HepG2 (cell line): ENCODE measurements around the gene HOXD8. TPM values are rescaled to one million over a fixed set of nuclear protein-coding genes. Genes with fewer than 3 reads are reported as not detected.
A peak's percentile ranks its signal among the peaks of the same experiment; 100 is the strongest.

ENCODE experiments used
- ATRX ChIP-seq: sonication (generic); formaldehyde crosslinking; IDR thresholded peaks from 2 replicates; pipeline ENCODE4 v1.4.0; 2020; ENCODE audit warnings: missing genetic modification reagents, borderline replicate concordance
- BRCA1 ChIP-seq: sonication (generic); formaldehyde crosslinking; IDR thresholded peaks from 2 replicates; pipeline ENCODE4 v1.4.0; 2020; ENCODE audit warnings: missing genetic modification reagents
- GPN1 ChIP-seq: sonication (generic); formaldehyde crosslinking; IDR thresholded peaks from 2 replicates; pipeline ENCODE4 v1.5.1; 2020; ENCODE audit warnings: missing genetic modification reagents, borderline replicate concordance
- HHEX ChIP-seq: IDR thresholded peaks from 2 replicates; pipeline ENCODE4 v1.6.1; 2016; ENCODE audit warnings: control low read depth
- HOXD1 ChIP-seq: sonication (generic); formaldehyde crosslinking; IDR thresholded peaks from 2 replicates; pipeline ENCODE4 v1.5.0; 2020; ENCODE audit warnings: missing genetic modification reagents
- KDM3A ChIP-seq: IDR thresholded peaks from 2 replicates; pipeline ENCODE4 v1.6.1; 2018; ENCODE audit warnings: low read depth, missing compliant biosample characterization
- MLXIP ChIP-seq: sonication (generic); formaldehyde crosslinking; IDR thresholded peaks from 2 replicates; pipeline ENCODE4 v1.9.0; 2021; ENCODE audit warnings: missing genetic modification reagents, borderline replicate concordance
- MTA3 ChIP-seq: sonication (generic); formaldehyde crosslinking; IDR thresholded peaks from 2 replicates; pipeline ENCODE4 v1.4.0; 2020; ENCODE audit warnings: missing genetic modification reagents
- NBN ChIP-seq: fragments of 450-650 bp; conservative IDR thresholded peaks from 2 replicates; pipeline ENCODE4 v1.6.1; 2017
- NFIB ChIP-seq: sonication (generic); formaldehyde crosslinking; IDR thresholded peaks from 2 replicates; pipeline ENCODE4 v1.9.0; 2021; ENCODE audit warnings: missing genetic modification reagents, mild to moderate bottlenecking, borderline replicate concordance
- PAX8 ChIP-seq: sonication (generic); formaldehyde crosslinking; IDR thresholded peaks from 2 replicates; pipeline ENCODE4 v1.8.0; 2022; ENCODE audit warnings: mild to moderate bottlenecking, missing genetic modification reagents, borderline replicate concordance
- RFXAP ChIP-seq: sonication (generic); formaldehyde crosslinking; IDR thresholded peaks from 2 replicates; pipeline ENCODE4 v1.4.0; 2020; ENCODE audit warnings: missing genetic modification reagents, borderline replicate concordance
- SIX1 ChIP-seq: sonication (generic); formaldehyde crosslinking; IDR thresholded peaks from 2 replicates; pipeline ENCODE4 v1.4.0; 2020; ENCODE audit warnings: missing genetic modification reagents, borderline replicate concordance
- TBP ChIP-seq: sonication (generic); formaldehyde crosslinking; IDR thresholded peaks from 2 replicates; pipeline ENCODE4 v1.5.0; 2020; ENCODE audit warnings: missing genetic modification reagents
- TOE1 ChIP-seq: sonication (generic); formaldehyde crosslinking; IDR thresholded peaks from 2 replicates; pipeline ENCODE4 v1.4.0; 2020; ENCODE audit warnings: mild to moderate bottlenecking, missing genetic modification reagents
- TSC22D2 ChIP-seq: sonication (generic); formaldehyde crosslinking; IDR thresholded peaks from 2 replicates; pipeline ENCODE4 v1.5.1; 2020; ENCODE audit warnings: missing genetic modification reagents, mild to moderate bottlenecking, borderline replicate concordance
- ZBTB14 ChIP-seq: sonication (generic); formaldehyde crosslinking; IDR thresholded peaks from 2 replicates; pipeline ENCODE4 v1.4.0; 2020; ENCODE audit warnings: missing genetic modification reagents
- ZBTB21 ChIP-seq: sonication (generic); formaldehyde crosslinking; IDR thresholded peaks from 2 replicates; pipeline ENCODE4 v1.4.0; 2020; ENCODE audit warnings: missing genetic modification reagents
- ZFP36L2 ChIP-seq: sonication (generic); formaldehyde crosslinking; IDR thresholded peaks from 2 replicates; pipeline ENCODE4 v1.4.0; 2020; ENCODE audit warnings: missing genetic modification reagents
- ZFP90 ChIP-seq: sonication (generic); formaldehyde crosslinking; IDR thresholded peaks from 2 replicates; pipeline ENCODE4 v1.8.0; 2022; ENCODE audit warnings: missing genetic modification reagents, mild to moderate bottlenecking, inconsistent platforms, borderline replicate concordance
- ZNF101 ChIP-seq: sonication (generic); formaldehyde crosslinking; IDR thresholded peaks from 2 replicates; pipeline ENCODE4 v1.4.0; 2020; ENCODE audit warnings: mild to moderate bottlenecking, low read depth, missing genetic modification reagents, borderline replicate concordance
- ZNF234 ChIP-seq: sonication (generic); formaldehyde crosslinking; conservative IDR thresholded peaks from 2 replicates; pipeline ENCODE4 v1.5.1; 2020; ENCODE audit warnings: mild to moderate bottlenecking, missing genetic modification reagents
- ZNF263 ChIP-seq: sonication (generic); formaldehyde crosslinking; IDR thresholded peaks from 2 replicates; pipeline ENCODE4 v1.4.0; 2020; ENCODE audit warnings: missing genetic modification reagents
- ZNF282 ChIP-seq: fragments of 450-650 bp; IDR thresholded peaks from 2 replicates; pipeline ENCODE4 v1.6.1; 2018; ENCODE audit not compliant: partially characterized antibody
- ZNF33B ChIP-seq: sonication (generic); formaldehyde crosslinking; IDR thresholded peaks from 2 replicates; pipeline ENCODE4 v1.5.1; 2020; ENCODE audit warnings: mild to moderate bottlenecking, missing genetic modification reagents
- ZNF512 ChIP-seq: sonication (generic); formaldehyde crosslinking; IDR thresholded peaks from 2 replicates; pipeline ENCODE4 v1.4.0; 2020; ENCODE audit warnings: mild to moderate bottlenecking, missing genetic modification reagents
- ZNF660 ChIP-seq: sonication (generic); formaldehyde crosslinking; IDR thresholded peaks from 2 replicates; pipeline ENCODE4 v1.5.1; 2020; ENCODE audit warnings: mild to moderate bottlenecking, low read depth, missing genetic modification reagents, borderline replicate concordance
- ZNF792 ChIP-seq: IDR thresholded peaks from 2 replicates; pipeline ENCODE4 v1.6.1; 2016
- polyA plus RNA-seq, 8 experiments: library from polyadenylated mRNA; depleted of rRNA in 3 of 8; stranded (reverse) in 7 of 8; unstranded in 1 of 8; fragments of >200 nt; fragmentation: Illumina TruSeq in 4 of 8; extraction: Trizol in 4 of 8; gene quantifications; 2 replicates each; pipeline versions ENCODE4 v1.2.1 to v1.2.3, GENCODE V29; 2011 to 2016; ENCODE audit warnings: low read depth in 4 of 8, missing spikeins in 1 of 8, mixed read lengths in 1 of 8; ENCODE audit not compliant: insufficient read depth in 1 of 8
- total RNA-seq, 5 experiments: library from RNA; depleted of rRNA; stranded (reverse); fragments of >200 nt; fragmentation: Illumina TruSeq; extraction: Trizol; gene quantifications; 2 replicates each; pipeline ENCODE4 v1.2.3, GENCODE V29; 2016; ENCODE audit warnings: low read depth in 1 of 5

HOXD8 gene
- total and polyA plus RNA-seq, 2 of the 13 experiments (the other 11 are each of a cell fraction or from before 2014, with no cell fraction given), result not detected

- TF ChIP-seq ZNF234 (CRISPR knock-in tag) (no peak), RFXAP (CRISPR knock-in tag) (no peak), ZNF512 (CRISPR knock-in tag) (no peak), TBP (no peak), HHEX (no peak), NFIB (CRISPR knock-in tag) (no peak), GPN1 (CRISPR knock-in tag) (no peak), TSC22D2 (CRISPR knock-in tag) (no peak), MTA3 (CRISPR knock-in tag) (no peak), PAX8 (CRISPR knock-in tag) (no peak), ZBTB21 (CRISPR knock-in tag) (no peak), HOXD1 (no peak), ZNF792 (CRISPR knock-in tag) (no peak), ZFP90 (CRISPR knock-in tag) (0 out of 2 replicates have a peak, but pooled peaks have one; percentile 29), TOE1 (no peak), ZNF101 (CRISPR knock-in tag) (no peak), ZNF660 (CRISPR knock-in tag) (no peak), ATRX (CRISPR knock-in tag) (no peak), BRCA1 (CRISPR knock-in tag) (no peak), KDM3A (CRISPR knock-in tag) (peak; percentile 89; the same call in 1 of the 2 replicates), ZBTB14 (CRISPR knock-in tag) (no peak), NBN (no peak), MLXIP (CRISPR knock-in tag) (no peak), ZNF33B (CRISPR knock-in tag) (peak; percentile 75; the same call in 1 of the 2 replicates), ZNF282 (no peak), ZFP36L2 (CRISPR knock-in tag) (no peak), ZNF263 (CRISPR knock-in tag) (no peak), SIX1 (CRISPR knock-in tag) (no peak)
These were observed 32.3 kb upstream of the HOXD8 start (continued) for GRCh38 chr2:176096986-176097819.
